Pancreas (tissue), 10 donors: Measurements from ENCODE around the gene CAPN3. TPM values are rescaled to one million over a fixed set of nuclear protein-coding genes. Genes with fewer than 3 reads are reported as not detected.

Source experiments
- ATAC-seq, 4 donors: fragments of 200-7000 bp; cut with Tn5 transposase; one replicate each; pipeline versions ENCODE4 v1.8.0 to v1.9.1; 2020; ENCODE audit warnings: mild to moderate bottlenecking in 4 of 4, moderate library complexity in 4 of 4
- DNase-seq, 6 donors: peaks; one replicate each; pipeline ENCODE4 v3.0.0-alpha.2; 2020
- FAIRE-seq: peaks from 2 replicates; lab custom pipeline; 2012; peaks lifted over from hg19 to GRCh38; lab: Jason Lieb, UNC
- H3K27ac ChIP-seq, 4 donors: fragments of 200-600 bp; sonication (generic); 1 replicate in 3 of 4; 2 replicates in 1 of 4; pipeline versions ENCODE4 v1.5.0 to v1.8.0; 2020
- H3K27me3 ChIP-seq, 4 donors: fragments of 200-600 bp; one replicate each; pipeline ENCODE4 v1.8.0; 2021
- H3K36me3 ChIP-seq, 3 donors: fragments of 200-600 bp; sonication (generic) in 1 of 3; one replicate each; pipeline versions ENCODE4 v1.5.0 to v1.8.0; 2020 to 2021
- H3K4me1 ChIP-seq, 3 donors: fragments of 200-600 bp; one replicate each; pipeline ENCODE4 v1.8.0; 2021
- H3K4me3 ChIP-seq, 4 donors: fragments of 200-600 bp; sonication (generic) in 2 of 4; one replicate each; pipeline versions ENCODE4 v1.5.0 to v1.8.0; 2020 to 2021
- H3K9me3 ChIP-seq, 4 donors: fragments of 200-600 bp; one replicate each; pipeline ENCODE4 v1.8.0; 2021
- WGBS, 2 donors: extraction: QIAGEN DNeasy Blood & Tissue Kit; methylation state at CpG; one replicate each; pipeline ENCODE4 v1.1.7; 2013; 5-methylcytosine and 5-hydroxymethylcytosine counted together
- intact Hi-C, 3 donors: fragments of 100-400 bp; cut with DNase I; formaldehyde crosslinking; loops; one replicate each; pipeline versions ENCODE4 v1.11.1 to v1.14.2; 2022
- polyA plus RNA-seq, 2 donors: library from polyadenylated mRNA; stranded (reverse); fragments of 200-250 nt; gene quantifications; one replicate each; pipeline ENCODE4 v1.2.3, GENCODE V29; 2013
- total RNA-seq, 6 donors: library from RNA; stranded (reverse); fragmentation: NEBNext Ultra II Directional in 4 of 6; extraction: Animal tissue kit (Norgen Biotek cat#: 25700) in 4 of 6; gene quantifications; one replicate each; pipeline versions ENCODE4 v1.2.1 to v1.2.4, GENCODE V29; 2021 to 2023
- TF ChIP-seq, protein P1 (sequence below), 4 donors: fragments of 200-600 bp; sonication (generic) in 3 of 4; IDR thresholded peaks; one replicate each; pipeline versions ENCODE4 v1.5.0 to v1.8.0; 2021; ENCODE audit warnings: antibody characterized with exemption in 4 of 4
- donor health status: healthy with polysubstance abuse.
- donor health status: DM: no; HTN: no; CAD: no; lungs with moderate emphysema.
- donor health status: DM: no; HTN: no; CAD: no.
- donor health status: control.
- donor health status: control.
- donor health status: Bipolar disorder and iron deficiency.
- donor health status: DM: yes; HTN: yes; CAD: no.
- donor health status: DM: no; HTN: no; CAD: no.
- donor health status: DM: no; HTN: no; CAD: no.
- donor health status: DM: yes; HTN: yes; CAD: no.

CAPN3 gene
- total and polyA plus RNA-seq, 8 donors = 1.8 to 35.8 (median 4.5) TPM

DNA sequence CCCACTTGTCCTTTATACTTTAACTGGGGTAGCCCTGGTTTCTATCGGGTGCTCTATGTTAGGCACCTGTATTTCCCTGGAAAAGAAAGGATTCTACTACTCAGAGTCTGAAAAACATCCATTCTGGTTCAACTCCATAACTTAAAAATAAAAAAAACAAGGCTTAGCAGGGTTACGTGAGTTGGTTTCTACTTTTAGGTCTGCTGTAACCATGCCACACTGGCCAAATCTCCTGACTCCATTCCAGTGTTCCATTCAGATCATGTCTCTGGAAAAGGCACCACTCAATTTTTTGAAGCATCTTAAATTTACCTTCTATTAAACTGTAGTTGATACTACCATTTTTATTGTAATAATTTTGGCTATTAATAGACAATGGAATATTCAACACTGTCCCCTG, 62.1 kb downstream of the CAPN3 start:
- TF ChIP-seq, protein P1, sequence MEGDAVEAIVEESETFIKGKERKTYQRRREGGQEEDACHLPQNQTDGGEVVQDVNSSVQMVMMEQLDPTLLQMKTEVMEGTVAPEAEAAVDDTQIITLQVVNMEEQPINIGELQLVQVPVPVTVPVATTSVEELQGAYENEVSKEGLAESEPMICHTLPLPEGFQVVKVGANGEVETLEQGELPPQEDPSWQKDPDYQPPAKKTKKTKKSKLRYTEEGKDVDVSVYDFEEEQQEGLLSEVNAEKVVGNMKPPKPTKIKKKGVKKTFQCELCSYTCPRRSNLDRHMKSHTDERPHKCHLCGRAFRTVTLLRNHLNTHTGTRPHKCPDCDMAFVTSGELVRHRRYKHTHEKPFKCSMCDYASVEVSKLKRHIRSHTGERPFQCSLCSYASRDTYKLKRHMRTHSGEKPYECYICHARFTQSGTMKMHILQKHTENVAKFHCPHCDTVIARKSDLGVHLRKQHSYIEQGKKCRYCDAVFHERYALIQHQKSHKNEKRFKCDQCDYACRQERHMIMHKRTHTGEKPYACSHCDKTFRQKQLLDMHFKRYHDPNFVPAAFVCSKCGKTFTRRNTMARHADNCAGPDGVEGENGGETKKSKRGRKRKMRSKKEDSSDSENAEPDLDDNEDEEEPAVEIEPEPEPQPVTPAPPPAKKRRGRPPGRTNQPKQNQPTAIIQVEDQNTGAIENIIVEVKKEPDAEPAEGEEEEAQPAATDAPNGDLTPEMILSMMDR (IDR thresholded peaks at IDR 0.05) = no peak
- FAIRE-seq (no peak), DNase-seq (no peak), ATAC-seq (no peak)
- intact Hi-C loops = no loop called here
- Histone ChIP-seq H3K4me3 (no peak overlapping the region), H3K36me3 (peaks cover 3 to 58% (median 12%) of the 10 kb centered on the region in 3 donors), H3K27ac (no peak overlapping the region), H3K27me3 (no peaks in the 10 kb centered on the region), H3K9me3 (no peaks in the 10 kb centered on the region), H3K4me1 (no peaks in the 10 kb centered on the region)
- 97% methylated on average over 2 of the region's 2 CpGs for WGBS, 2 donors

DNA sequence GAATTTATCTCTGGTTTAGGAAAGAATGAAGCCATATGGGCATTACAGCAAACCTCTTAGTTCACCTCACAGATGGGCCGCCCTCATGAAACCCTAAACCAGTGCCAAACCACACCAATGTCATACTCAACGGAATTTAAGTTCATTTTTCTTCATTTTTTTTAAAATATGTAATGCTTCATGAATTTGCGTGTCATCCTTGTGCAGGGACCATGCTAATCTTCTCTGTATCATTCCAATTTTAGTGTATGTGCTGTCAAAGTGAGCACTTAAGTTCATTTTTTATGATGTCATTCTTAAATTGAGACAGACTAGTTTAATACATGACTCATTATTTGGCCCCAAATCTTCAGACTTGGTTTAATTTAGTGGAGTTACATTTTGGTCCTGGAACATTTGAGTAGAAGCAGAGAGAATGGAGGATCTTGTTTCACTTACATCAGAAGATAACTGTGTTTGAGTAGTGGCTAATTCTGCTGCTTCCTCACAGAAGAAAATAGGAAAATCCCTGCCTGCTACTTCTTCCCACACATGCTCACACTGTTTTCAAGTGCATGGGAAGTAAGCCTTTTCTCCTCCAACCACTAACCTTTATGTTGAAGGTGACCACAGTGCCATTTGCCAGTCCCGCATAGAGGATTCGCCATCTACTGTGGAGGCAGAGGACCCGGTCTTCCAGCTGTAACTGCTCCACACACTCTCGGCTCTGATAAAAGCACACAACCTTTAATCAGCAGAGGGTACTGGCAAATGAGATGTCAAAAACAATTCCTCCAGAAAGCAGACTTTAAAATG, 68.3 kb downstream of the CAPN3 start:
- no peak for FAIRE-seq
- H3K27me3 ChIP-seq = no peaks in the 10 kb centered on the region
- peaks cover 0 to 70% (median 5%) of the 10 kb centered on the region in 3 donors for H3K36me3 ChIP-seq
- H3K9me3 ChIP-seq = no peaks in the 10 kb centered on the region
- intact Hi-C loops = no loop called here
- no peak overlapping the region for H3K4me3 ChIP-seq
- 89 to 93% methylated on average over 7 of the region's 7 CpGs for WGBS, 2 donors
- no peak for DNase-seq
- H3K4me1 ChIP-seq = no peaks in the 10 kb centered on the region
- ATAC-seq = no peak
- H3K27ac ChIP-seq = no peak overlapping the region
- TF ChIP-seq, protein P1 (IDR thresholded peaks at IDR 0.05) = no peak

DNA sequence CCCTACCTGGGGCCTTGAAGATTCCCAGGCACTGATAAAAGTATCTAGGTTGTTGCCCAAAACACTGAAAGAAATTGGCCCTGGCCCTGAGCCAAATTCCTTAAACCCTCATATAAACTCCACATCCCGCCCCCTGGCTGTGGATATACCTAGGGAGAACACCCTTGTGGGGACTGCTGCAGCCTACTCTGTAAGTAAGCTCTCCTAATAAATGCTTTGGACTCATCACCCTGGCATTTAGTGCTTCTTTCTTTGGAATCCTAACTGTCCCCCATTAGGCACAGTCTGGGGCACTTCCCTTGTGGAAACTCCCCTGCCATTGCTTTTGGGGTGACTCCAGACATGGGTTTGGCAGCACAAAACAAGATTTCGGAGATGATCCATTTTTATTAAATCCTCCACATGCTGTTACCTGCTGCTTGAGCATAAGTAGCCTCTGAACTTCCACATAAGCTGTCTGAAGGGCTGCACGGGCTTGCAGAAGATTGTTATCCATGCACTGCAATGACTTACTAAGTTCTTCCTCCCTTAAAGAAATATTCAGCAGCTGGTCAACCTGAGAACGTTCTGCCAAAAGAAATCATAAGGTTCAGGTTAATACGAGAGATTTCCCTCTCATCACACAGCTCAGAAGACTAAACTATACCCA, 85.2 kb downstream of the CAPN3 start:
- H3K27me3 ChIP-seq = no peaks in the 10 kb centered on the region
- DNase-seq (no peak), ATAC-seq (no peak), FAIRE-seq (no peak)
- H3K9me3 ChIP-seq = no peaks in the 10 kb centered on the region
- 82 to 84% methylated on average over 5 of the region's 5 CpGs for WGBS, 2 donors
- intact Hi-C loops = no loop called here
- peaks cover 0 to 35% (median 8%) of the 10 kb centered on the region in 3 donors for H3K36me3 ChIP-seq
- no peak overlapping the region for H3K4me3 ChIP-seq
- H3K4me1 ChIP-seq = no peaks in the 10 kb centered on the region
- no peak overlapping the region for H3K27ac ChIP-seq
- TF ChIP-seq, protein P1 (IDR thresholded peaks at IDR 0.05) = no peak

DNA sequence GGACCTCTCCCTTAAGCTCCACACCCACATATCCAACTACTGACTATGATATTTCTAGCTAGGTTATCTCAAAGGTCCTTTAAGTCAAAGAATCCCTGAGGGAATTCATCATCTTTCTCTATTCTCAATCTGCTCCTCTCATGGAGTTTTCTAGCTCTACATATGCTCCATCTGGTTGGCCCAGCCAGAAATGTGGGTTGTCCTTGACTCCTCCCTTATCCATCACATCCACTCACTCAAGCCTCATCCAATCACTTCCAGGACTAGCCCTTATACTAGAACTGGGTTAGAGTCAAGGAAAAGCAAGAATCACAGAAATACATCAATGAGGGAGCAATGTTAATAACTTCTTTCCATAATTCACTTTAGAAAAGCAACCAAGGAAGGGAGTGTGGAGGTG, 86.2 kb downstream of the CAPN3 start:
- Histone ChIP-seq H3K4me3 (no peak overlapping the region), H3K9me3 (no peaks in the 10 kb centered on the region), H3K4me1 (no peaks in the 10 kb centered on the region), H3K36me3 (peaks cover 0 to 42% (median 10%) of the 10 kb centered on the region in 3 donors), H3K27me3 (no peaks in the 10 kb centered on the region), H3K27ac (no peak overlapping the region)
- intact Hi-C loops = no loop called here
- FAIRE-seq (no peak), DNase-seq (no peak), ATAC-seq (no peak)
- TF ChIP-seq, protein P1 (IDR thresholded peaks at IDR 0.05) = no peak

DNA sequence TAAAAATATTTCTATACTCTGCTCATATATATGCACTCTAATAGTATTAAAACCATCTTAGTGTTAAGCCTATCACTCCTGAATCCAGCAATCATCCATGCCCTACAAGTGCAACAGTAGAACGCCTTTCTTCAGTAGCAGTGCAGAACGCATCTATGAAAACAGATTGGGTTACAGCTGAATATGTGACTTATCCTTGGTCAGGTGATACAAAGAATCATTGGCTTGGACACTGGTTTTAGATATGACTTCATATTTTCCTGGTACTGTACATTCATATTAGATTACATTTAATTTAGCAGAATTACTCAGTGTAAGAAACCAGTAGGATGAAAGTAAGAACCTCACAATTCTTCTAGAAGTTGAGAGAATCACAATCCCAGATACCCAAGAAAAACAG, 88.3 kb downstream of the CAPN3 start:
- FAIRE-seq (no peak), ATAC-seq (no peak), DNase-seq (no peak)
- H3K9me3 ChIP-seq = no peaks in the 10 kb centered on the region
- intact Hi-C loops = no loop called here
- TF ChIP-seq, protein P1 (IDR thresholded peaks at IDR 0.05) = no peak
- no peak overlapping the region for H3K4me3 ChIP-seq
- no peak overlapping the region for H3K27ac ChIP-seq
- 91 to 93% methylated on average over 2 of the region's 2 CpGs for WGBS, 2 donors
- no peaks in the 10 kb centered on the region for H3K4me1 ChIP-seq
- H3K36me3 ChIP-seq = peaks cover 0 to 46% (median 18%) of the 10 kb centered on the region in 3 donors
- no peaks in the 10 kb centered on the region for H3K27me3 ChIP-seq
